Prostate gland (tissue), 2 donors: ENCODE measurements around the gene TUBGCP2. TPM values are rescaled to one million over a fixed set of nuclear protein-coding genes. Genes with fewer than 3 reads are reported as not detected.
"Not testable (repeated sequence)": the region's sequence is repeated elsewhere in the genome, so short reads cannot be mapped to it uniquely, and the experiment has no call there.

Experiments used
- DNase-seq: peaks from one replicate; pipeline ENCODE4 v3.0.0-alpha.2; 2019; ENCODE audit warnings: low spot score
- H3K27ac ChIP-seq, 2 donors: fragments of 200-600 bp; sonication (generic); 2 replicates each; pipeline ENCODE4 v1.5.1; 2017 to 2019
- H3K27me3 ChIP-seq: fragments of 200-600 bp; sonication (generic); replicated peaks from 2 replicates; pipeline ENCODE4 v1.5.1; 2019; ENCODE audit not compliant: insufficient read depth
- H3K36me3 ChIP-seq, 2 donors: fragments of 200-600 bp; sonication (generic); 1 replicate in 1 of 2; 2 replicates in 1 of 2; pipeline versions ENCODE4 v1.5.1 to v1.8.1; 2017 to 2019
- H3K4me1 ChIP-seq: fragments of 200-600 bp; sonication (generic); replicated peaks from 2 replicates; pipeline ENCODE4 v1.5.1; 2019
- H3K4me3 ChIP-seq, 2 donors: fragments of 200-600 bp; sonication (generic); 2 replicates each; pipeline ENCODE4 v1.5.1; 2017 to 2019
- H3K9me3 ChIP-seq: fragments of 200-600 bp; sonication (generic); 2 replicates; pipeline ENCODE4 v1.5.1; 2017
- POLR2A ChIP-seq: fragments of 450-650 bp; IDR thresholded peaks from one replicate; pipeline ENCODE4 v1.6.1; 2016; ENCODE audit warnings: antibody characterized with exemption, mild to moderate bottlenecking
- POLR2AphosphoS5 ChIP-seq: sonication (generic); formaldehyde crosslinking; IDR thresholded peaks from one replicate; pipeline ENCODE4 v1.6.1; 2017; ENCODE audit warnings: antibody characterized with exemption
- WGBS: methylation state at CpG from one replicate; pipeline ENCODE4 v1.1.5; 2018; 5-methylcytosine and 5-hydroxymethylcytosine counted together
- intact Hi-C: fragments of 100-400 bp; cut with DNase I; formaldehyde crosslinking; loops from one replicate; pipeline ENCODE4 v1.14.2; 2022
- total RNA-seq, 2 donors: library from RNA; depleted of rRNA; stranded (reverse); fragments of >200 nt; gene quantifications; one replicate each; pipeline ENCODE4 v1.1.0, GENCODE V29; 2016
- TF ChIP-seq, protein P1 (sequence below), 4 experiments: fragments of 200-600 bp in 2 of 4; fragments of 450-650 bp in 2 of 4; sonication (generic) in 2 of 4; IDR thresholded peaks; 1 replicate in 3 of 4; 2 replicates in 1 of 4; pipeline ENCODE4 v1.5.1; 2016 to 2019; ENCODE audit warnings: antibody characterized with exemption in 4 of 4, mild to moderate bottlenecking in 2 of 4, moderate library complexity in 2 of 4

Gene TUBGCP2
- total RNA-seq, 2 donors from 2014 or later = 53.5 to 78.5 TPM

DNA sequence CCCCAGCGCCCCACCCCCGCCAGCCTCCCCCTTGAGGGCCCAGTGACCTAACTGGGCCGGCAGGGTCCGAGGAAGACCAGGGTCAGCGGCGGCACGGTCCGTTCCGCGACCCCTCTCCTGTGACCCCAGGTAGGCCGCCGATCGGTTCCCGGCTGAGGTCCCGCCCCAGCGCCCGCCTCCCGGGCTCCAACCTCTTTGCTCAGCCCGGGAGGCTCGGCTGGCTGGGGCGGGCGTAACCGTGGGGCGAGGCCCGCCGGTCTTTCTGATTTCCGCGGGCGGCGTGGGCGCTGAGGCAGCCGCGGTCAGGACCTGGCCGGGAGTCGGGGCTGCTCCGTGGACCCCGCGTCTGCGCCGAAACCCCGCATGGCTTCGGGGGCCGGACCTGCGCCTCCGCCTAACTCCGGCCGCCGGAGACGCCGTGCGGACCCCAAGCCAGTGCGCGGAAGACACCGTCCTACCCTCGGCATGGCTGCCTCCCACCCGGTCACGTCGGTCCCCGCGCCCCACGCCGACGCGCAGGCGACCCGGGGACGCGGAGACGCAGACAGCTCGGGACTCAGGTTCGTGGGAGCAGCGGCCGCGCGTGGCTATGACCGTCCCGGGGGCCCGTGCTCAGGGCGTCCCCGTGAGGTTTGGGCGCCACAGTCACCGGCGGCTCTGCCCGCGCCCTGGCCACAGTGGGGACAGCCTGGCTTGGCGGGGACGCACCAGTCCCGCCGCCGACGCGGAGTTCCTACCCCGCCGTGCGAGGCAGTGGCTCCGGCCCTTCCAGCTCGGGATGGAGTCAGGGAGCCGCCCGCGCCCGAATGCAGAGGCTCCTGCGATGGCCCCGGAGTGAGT lies 72.1 kb downstream of the TUBGCP2 start:
- intact Hi-C loops = no loop called here
- Histone ChIP-seq H3K27me3 (peaks cover 53% of the 10 kb centered on the region), H3K36me3 (no peaks in the 10 kb centered on the region), H3K4me1 (peaks cover 10% of the 10 kb centered on the region), H3K9me3 (no peaks in the 10 kb centered on the region), H3K27ac (no peak overlapping the region), H3K4me3 (peak overlapping the region in 1 of 2 donors; percentile 27)
- TF ChIP-seq POLR2AphosphoS5 (no peak), POLR2A (no peak)
- TF ChIP-seq, protein P1, sequence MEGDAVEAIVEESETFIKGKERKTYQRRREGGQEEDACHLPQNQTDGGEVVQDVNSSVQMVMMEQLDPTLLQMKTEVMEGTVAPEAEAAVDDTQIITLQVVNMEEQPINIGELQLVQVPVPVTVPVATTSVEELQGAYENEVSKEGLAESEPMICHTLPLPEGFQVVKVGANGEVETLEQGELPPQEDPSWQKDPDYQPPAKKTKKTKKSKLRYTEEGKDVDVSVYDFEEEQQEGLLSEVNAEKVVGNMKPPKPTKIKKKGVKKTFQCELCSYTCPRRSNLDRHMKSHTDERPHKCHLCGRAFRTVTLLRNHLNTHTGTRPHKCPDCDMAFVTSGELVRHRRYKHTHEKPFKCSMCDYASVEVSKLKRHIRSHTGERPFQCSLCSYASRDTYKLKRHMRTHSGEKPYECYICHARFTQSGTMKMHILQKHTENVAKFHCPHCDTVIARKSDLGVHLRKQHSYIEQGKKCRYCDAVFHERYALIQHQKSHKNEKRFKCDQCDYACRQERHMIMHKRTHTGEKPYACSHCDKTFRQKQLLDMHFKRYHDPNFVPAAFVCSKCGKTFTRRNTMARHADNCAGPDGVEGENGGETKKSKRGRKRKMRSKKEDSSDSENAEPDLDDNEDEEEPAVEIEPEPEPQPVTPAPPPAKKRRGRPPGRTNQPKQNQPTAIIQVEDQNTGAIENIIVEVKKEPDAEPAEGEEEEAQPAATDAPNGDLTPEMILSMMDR (IDR thresholded peaks at IDR 0.05) = no peak
- no peak for DNase-seq
- 0% methylated on average over 20 of the region's 103 CpGs for whole genome bisulfite sequencing

DNA sequence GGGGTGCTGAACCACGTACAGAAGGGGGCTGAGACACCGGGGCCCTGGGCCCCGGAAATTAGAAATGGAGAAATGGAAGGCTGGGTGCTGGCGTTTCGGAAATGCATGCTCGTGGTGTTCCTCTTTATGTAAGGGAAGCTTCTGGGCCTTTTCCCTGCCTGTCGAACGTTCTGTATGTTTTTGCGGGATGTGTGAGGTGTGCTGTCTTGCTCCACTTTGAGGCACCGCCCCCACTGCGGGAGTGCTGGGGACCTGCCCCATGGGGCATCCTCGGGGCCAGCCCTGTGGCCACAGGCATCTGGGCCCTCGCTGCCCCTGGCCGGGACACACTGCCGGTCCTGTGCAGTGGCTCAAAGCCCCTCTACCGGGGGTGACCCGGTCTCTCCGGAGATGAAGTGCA lies 72.7 kb downstream of the TUBGCP2 start:
- H3K4me3 ChIP-seq = peak overlapping the region in 1 of 2 donors; percentile 27
- H3K9me3 ChIP-seq = no peaks in the 10 kb centered on the region
- peaks cover 58% of the 10 kb centered on the region for H3K27me3 ChIP-seq
- TF ChIP-seq POLR2AphosphoS5 (no peak), POLR2A (no peak)
- TF ChIP-seq, protein P1 (IDR thresholded peaks at IDR 0.05) = no peak
- peaks cover 10% of the 10 kb centered on the region for H3K4me1 ChIP-seq
- no peak overlapping the region for H3K27ac ChIP-seq
- no peaks in the 10 kb centered on the region for H3K36me3 ChIP-seq
- WGBS = 8% methylated on average over 12 of the region's 18 CpGs
- DNase-seq = no peak
- intact Hi-C loops = no loop called here

DNA sequence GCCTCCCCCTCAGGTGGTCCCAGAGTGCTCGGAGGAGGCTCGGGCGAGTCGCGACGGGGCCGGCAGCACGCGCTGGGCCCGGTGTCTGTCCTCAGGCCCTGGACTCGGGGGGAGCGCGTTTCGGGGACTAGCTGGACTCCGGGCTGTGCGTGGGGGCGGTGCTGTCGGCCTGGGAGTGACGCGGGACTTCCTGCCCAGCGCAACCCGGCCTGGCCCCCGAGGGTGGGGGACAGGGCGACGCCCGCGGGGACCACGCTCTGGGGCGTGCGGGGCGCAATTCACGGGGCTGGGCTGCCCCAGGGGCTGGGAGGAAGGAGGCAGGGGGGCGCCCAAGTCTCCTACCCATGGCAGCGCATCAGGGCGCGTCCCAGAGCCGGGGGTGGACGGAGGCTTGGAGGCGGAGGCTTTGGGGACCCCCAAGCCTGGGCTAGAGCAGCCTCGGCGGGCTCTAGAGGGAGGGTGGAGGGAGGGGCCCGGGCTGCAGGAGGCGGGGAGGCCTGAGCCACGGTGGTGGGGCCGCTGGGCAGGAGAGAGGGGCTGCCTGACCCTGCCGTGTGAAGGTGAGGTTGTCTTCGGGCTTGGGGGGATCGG lies 73.3 kb downstream of the TUBGCP2 start:
- Histone ChIP-seq H3K4me1 (peaks cover 10% of the 10 kb centered on the region), H3K27ac (no peak overlapping the region), H3K9me3 (no peaks in the 10 kb centered on the region), H3K27me3 (peaks cover 60% of the 10 kb centered on the region), H3K4me3 (no peak overlapping the region), H3K36me3 (no peaks in the 10 kb centered on the region)
- DNase-seq = no peak
- intact Hi-C loops = no loop called here
- no peak for TF ChIP-seq POLR2A
- TF ChIP-seq, protein P1 (IDR thresholded peaks at IDR 0.05) = no peak
- no peak for TF ChIP-seq POLR2AphosphoS5
- 4% methylated on average over 28 of the region's 48 CpGs for WGBS

DNA sequence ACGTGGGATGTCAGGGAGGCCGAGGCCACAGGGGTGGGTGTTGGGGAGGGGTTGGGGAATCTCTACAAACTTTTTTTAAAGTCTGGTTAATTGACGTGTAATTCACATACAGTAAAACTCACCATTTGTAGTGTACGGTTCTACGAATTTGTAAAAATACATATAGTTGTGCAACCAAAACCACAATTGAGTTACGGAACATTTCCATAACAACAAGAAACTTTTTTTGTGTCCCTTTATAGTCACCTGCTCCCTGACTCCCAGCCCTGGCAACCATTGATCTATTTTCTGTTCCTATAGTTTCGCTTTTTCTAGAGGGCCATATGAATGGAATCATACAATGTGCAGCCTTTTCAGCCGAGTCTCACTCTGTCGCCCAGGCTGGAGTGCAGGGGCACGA lies 73.9 kb downstream of the TUBGCP2 start:
- DNase-seq, H3K9me3 ChIP-seq, intact Hi-C loops, H3K4me3 ChIP-seq, H3K36me3 ChIP-seq, H3K27ac ChIP-seq: not testable (repeated sequence)
- H3K4me1 ChIP-seq = peaks cover 10% of the 10 kb centered on the region
- WGBS = 66% methylated on average over 8 of the region's 10 CpGs
- H3K27me3 ChIP-seq = peaks cover 62% of the 10 kb centered on the region

DNA sequence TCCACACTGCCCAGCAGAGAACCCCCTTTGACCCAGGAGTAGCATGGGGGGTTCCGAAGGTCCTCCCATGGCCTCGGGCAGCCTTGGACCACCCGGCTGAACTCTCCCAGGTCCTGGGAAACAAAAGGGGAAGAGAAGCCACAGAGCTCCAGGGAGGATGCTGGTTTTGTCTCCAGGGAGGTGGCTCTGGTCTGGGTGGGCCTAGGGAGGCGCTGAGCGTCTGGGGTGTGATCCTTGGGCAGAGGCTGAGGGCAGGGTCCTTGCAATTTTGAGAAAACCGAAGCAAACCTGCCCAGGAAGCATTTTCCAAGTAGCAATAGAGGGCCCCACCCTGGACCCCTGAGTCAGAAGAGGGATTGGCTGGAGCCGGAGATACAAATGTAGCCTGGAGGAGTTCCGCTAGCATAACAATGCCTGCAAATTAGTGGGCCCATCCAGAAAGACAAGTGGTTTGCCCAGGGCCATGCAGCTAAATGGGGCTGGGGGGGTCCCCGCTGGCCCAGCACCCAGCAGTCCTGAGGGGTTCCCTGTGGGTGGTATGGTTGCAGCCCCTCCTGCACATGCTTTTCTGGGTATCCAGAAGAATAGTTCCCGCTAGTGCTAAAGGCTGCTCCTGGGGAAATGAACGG lies 76.6 kb downstream of the TUBGCP2 start:
- DNase-seq = no peak
- no peaks in the 10 kb centered on the region for H3K9me3 ChIP-seq
- no peak overlapping the region for H3K27ac ChIP-seq
- H3K4me3 ChIP-seq = no peak overlapping the region
- 58% methylated on average over 11 of the region's 11 CpGs for WGBS
- intact Hi-C loops = no loop called here
- H3K27me3 ChIP-seq = peaks cover 42% of the 10 kb centered on the region
- H3K36me3 ChIP-seq = no peaks in the 10 kb centered on the region
- H3K4me1 ChIP-seq = peaks cover 9% of the 10 kb centered on the region
- TF ChIP-seq POLR2A (no peak), POLR2AphosphoS5 (no peak)
- TF ChIP-seq, protein P1 (IDR thresholded peaks at IDR 0.05) = no peak
